WTC11 (cell line): ENCODE measurements around the gene BCS1L.

Experiments used
- FOXK1 ChIP-seq: sonication (generic); formaldehyde crosslinking; IDR thresholded peaks from 2 replicates; pipeline ENCODE4 v1.8.0; 2022; ENCODE audit warnings: mild to moderate bottlenecking, moderate library complexity, missing genetic modification reagents
- GABPB1 ChIP-seq: sonication (generic); formaldehyde crosslinking; IDR thresholded peaks from 2 replicates; pipeline ENCODE4 v1.8.1; 2023; ENCODE audit warnings: mild to moderate bottlenecking, missing genetic modification reagents
- KAT7 ChIP-seq: sonication (generic); formaldehyde crosslinking; IDR thresholded peaks from 2 replicates; pipeline ENCODE4 v1.8.1; 2023; ENCODE audit warnings: missing genetic modification reagents, mild to moderate bottlenecking, borderline replicate concordance
- ZNF416 ChIP-seq: fragments of 250-450 bp; sonication (Bioruptor Pico); IDR thresholded peaks from 2 replicates; pipeline ENCODE4 v1.9.0; 2021; ENCODE audit warnings: mild to moderate bottlenecking, inconsistent platforms
- TF ChIP-seq, protein P1 (sequence below): sonication (generic); formaldehyde crosslinking; IDR thresholded peaks from 2 replicates; pipeline ENCODE4 v1.8.1; 2023; ENCODE audit warnings: mild to moderate bottlenecking, missing genetic modification reagents, borderline replicate concordance
- TF ChIP-seq, protein P2 (sequence below): fragments of 200-600 bp; IDR thresholded peaks from 2 replicates; pipeline ENCODE4 v1.8.0; 2022; ENCODE audit warnings: antibody characterized with exemption
- TF ChIP-seq, protein P3 (sequence below): sonication (generic); formaldehyde crosslinking; IDR thresholded peaks from 2 replicates; pipeline ENCODE4 v1.8.0; 2023; ENCODE audit warnings: missing genetic modification reagents, mild to moderate bottlenecking, borderline replicate concordance
- TF ChIP-seq, protein P4 (sequence below): sonication (generic); formaldehyde crosslinking; IDR thresholded peaks from 2 replicates; pipeline ENCODE4 v1.8.1; 2022; ENCODE audit warnings: mild to moderate bottlenecking, missing genetic modification reagents, moderate library complexity, borderline replicate concordance
- TF ChIP-seq, protein P5 (sequence below): sonication (generic); formaldehyde crosslinking; IDR thresholded peaks from 2 replicates; pipeline ENCODE4 v1.8.0; 2022; ENCODE audit warnings: mild to moderate bottlenecking, missing genetic modification reagents
- TF ChIP-seq, protein P6 (sequence below): sonication (generic); formaldehyde crosslinking; IDR thresholded peaks from 2 replicates; pipeline ENCODE4 v1.8.1; 2023; ENCODE audit warnings: mild to moderate bottlenecking, missing genetic modification reagents

DNA sequence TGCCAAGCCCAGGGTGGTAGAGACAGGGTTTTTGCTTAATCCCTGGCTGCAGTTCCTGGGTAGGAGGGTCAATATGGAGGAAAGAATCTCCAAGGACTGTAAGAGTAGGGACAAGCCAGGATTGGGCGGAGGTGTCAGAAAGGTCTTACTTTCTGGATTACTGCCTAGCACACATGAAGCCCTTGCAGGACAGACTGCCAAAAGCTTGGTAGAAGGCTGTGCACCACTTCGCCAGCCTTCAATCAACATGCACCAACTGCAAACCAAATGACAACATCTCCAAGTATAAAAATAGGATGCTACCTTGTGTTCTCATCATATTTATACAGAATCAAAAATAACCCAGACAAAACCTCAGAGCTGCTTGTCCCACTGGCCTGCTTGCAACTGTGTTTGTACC is 3.7 kb upstream of the BCS1L start:
- TF ChIP-seq, protein P1, sequence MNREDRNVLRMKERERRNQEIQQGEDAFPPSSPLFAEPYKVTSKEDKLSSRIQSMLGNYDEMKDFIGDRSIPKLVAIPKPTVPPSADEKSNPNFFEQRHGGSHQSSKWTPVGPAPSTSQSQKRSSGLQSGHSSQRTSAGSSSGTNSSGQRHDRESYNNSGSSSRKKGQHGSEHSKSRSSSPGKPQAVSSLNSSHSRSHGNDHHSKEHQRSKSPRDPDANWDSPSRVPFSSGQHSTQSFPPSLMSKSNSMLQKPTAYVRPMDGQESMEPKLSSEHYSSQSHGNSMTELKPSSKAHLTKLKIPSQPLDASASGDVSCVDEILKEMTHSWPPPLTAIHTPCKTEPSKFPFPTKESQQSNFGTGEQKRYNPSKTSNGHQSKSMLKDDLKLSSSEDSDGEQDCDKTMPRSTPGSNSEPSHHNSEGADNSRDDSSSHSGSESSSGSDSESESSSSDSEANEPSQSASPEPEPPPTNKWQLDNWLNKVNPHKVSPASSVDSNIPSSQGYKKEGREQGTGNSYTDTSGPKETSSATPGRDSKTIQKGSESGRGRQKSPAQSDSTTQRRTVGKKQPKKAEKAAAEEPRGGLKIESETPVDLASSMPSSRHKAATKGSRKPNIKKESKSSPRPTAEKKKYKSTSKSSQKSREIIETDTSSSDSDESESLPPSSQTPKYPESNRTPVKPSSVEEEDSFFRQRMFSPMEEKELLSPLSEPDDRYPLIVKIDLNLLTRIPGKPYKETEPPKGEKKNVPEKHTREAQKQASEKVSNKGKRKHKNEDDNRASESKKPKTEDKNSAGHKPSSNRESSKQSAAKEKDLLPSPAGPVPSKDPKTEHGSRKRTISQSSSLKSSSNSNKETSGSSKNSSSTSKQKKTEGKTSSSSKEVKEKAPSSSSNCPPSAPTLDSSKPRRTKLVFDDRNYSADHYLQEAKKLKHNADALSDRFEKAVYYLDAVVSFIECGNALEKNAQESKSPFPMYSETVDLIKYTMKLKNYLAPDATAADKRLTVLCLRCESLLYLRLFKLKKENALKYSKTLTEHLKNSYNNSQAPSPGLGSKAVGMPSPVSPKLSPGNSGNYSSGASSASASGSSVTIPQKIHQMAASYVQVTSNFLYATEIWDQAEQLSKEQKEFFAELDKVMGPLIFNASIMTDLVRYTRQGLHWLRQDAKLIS, result no peak
- TF ChIP-seq, protein P2, sequence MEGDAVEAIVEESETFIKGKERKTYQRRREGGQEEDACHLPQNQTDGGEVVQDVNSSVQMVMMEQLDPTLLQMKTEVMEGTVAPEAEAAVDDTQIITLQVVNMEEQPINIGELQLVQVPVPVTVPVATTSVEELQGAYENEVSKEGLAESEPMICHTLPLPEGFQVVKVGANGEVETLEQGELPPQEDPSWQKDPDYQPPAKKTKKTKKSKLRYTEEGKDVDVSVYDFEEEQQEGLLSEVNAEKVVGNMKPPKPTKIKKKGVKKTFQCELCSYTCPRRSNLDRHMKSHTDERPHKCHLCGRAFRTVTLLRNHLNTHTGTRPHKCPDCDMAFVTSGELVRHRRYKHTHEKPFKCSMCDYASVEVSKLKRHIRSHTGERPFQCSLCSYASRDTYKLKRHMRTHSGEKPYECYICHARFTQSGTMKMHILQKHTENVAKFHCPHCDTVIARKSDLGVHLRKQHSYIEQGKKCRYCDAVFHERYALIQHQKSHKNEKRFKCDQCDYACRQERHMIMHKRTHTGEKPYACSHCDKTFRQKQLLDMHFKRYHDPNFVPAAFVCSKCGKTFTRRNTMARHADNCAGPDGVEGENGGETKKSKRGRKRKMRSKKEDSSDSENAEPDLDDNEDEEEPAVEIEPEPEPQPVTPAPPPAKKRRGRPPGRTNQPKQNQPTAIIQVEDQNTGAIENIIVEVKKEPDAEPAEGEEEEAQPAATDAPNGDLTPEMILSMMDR, result no peak
- TF ChIP-seq, protein P3, sequence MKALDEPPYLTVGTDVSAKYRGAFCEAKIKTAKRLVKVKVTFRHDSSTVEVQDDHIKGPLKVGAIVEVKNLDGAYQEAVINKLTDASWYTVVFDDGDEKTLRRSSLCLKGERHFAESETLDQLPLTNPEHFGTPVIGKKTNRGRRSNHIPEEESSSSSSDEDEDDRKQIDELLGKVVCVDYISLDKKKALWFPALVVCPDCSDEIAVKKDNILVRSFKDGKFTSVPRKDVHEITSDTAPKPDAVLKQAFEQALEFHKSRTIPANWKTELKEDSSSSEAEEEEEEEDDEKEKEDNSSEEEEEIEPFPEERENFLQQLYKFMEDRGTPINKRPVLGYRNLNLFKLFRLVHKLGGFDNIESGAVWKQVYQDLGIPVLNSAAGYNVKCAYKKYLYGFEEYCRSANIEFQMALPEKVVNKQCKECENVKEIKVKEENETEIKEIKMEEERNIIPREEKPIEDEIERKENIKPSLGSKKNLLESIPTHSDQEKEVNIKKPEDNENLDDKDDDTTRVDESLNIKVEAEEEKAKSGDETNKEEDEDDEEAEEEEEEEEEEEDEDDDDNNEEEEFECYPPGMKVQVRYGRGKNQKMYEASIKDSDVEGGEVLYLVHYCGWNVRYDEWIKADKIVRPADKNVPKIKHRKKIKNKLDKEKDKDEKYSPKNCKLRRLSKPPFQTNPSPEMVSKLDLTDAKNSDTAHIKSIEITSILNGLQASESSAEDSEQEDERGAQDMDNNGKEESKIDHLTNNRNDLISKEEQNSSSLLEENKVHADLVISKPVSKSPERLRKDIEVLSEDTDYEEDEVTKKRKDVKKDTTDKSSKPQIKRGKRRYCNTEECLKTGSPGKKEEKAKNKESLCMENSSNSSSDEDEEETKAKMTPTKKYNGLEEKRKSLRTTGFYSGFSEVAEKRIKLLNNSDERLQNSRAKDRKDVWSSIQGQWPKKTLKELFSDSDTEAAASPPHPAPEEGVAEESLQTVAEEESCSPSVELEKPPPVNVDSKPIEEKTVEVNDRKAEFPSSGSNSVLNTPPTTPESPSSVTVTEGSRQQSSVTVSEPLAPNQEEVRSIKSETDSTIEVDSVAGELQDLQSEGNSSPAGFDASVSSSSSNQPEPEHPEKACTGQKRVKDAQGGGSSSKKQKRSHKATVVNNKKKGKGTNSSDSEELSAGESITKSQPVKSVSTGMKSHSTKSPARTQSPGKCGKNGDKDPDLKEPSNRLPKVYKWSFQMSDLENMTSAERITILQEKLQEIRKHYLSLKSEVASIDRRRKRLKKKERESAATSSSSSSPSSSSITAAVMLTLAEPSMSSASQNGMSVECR (CRISPR knock-in tag), result no peak
- TF ChIP-seq, protein P4, sequence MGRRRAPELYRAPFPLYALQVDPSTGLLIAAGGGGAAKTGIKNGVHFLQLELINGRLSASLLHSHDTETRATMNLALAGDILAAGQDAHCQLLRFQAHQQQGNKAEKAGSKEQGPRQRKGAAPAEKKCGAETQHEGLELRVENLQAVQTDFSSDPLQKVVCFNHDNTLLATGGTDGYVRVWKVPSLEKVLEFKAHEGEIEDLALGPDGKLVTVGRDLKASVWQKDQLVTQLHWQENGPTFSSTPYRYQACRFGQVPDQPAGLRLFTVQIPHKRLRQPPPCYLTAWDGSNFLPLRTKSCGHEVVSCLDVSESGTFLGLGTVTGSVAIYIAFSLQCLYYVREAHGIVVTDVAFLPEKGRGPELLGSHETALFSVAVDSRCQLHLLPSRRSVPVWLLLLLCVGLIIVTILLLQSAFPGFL (CRISPR knock-in tag), result no peak
- TF ChIP-seq, protein P5, sequence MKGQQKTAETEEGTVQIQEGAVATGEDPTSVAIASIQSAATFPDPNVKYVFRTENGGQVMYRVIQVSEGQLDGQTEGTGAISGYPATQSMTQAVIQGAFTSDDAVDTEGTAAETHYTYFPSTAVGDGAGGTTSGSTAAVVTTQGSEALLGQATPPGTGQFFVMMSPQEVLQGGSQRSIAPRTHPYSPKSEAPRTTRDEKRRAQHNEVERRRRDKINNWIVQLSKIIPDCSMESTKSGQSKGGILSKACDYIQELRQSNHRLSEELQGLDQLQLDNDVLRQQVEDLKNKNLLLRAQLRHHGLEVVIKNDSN (CRISPR knock-in tag), result no peak
- TF ChIP-seq, protein P6, sequence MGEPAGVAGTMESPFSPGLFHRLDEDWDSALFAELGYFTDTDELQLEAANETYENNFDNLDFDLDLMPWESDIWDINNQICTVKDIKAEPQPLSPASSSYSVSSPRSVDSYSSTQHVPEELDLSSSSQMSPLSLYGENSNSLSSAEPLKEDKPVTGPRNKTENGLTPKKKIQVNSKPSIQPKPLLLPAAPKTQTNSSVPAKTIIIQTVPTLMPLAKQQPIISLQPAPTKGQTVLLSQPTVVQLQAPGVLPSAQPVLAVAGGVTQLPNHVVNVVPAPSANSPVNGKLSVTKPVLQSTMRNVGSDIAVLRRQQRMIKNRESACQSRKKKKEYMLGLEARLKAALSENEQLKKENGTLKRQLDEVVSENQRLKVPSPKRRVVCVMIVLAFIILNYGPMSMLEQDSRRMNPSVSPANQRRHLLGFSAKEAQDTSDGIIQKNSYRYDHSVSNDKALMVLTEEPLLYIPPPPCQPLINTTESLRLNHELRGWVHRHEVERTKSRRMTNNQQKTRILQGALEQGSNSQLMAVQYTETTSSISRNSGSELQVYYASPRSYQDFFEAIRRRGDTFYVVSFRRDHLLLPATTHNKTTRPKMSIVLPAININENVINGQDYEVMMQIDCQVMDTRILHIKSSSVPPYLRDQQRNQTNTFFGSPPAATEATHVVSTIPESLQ, result no peak
- TF ChIP-seq GABPB1 (CRISPR knock-in tag) (no peak), ZNF416 (no peak), KAT7 (no peak), FOXK1 (CRISPR knock-in tag) (no peak)
